ENCODE data around the gene TRPM3. TPM values are rescaled to one million over a fixed set of nuclear protein-coding genes. Genes with fewer than 3 reads are reported as not detected.

The TRPM3 gene
- total and polyA plus RNA-seq, 4 donors: 0.07 to 0.89 (median 0.67) TPM

- no peak for DNase-seq (ENCODE audit: low spot score)
- no peaks in the 10 kb centered on the region for H3K9me3 ChIP-seq (ENCODE audit: control insufficient read depth in 4 of 4, low read length in 3 of 4)
- H3K27ac ChIP-seq (ENCODE audit: low read depth in 1 of 2, low read length in 2 of 2): no peak overlapping the region
- H3K36me3 ChIP-seq (ENCODE audit: control insufficient read depth in 4 of 4, insufficient read depth in 3 of 4, low read depth in 1 of 4, low read length in 3 of 4): no peaks in the 10 kb centered on the region
- H3K27me3 ChIP-seq (ENCODE audit: control insufficient read depth in 4 of 4, insufficient read depth in 4 of 4, low read length in 3 of 4): no peaks in the 10 kb centered on the region
- 92% methylated on average over 17 of the region's 17 CpGs for WGBS
- H3K4me3 ChIP-seq (ENCODE audit: low read depth in 1 of 3, low read length in 3 of 3): no peak overlapping the region
- H3K4me1 ChIP-seq (ENCODE audit: control insufficient read depth in 4 of 4, insufficient read depth in 4 of 4, low read length in 3 of 4): no peaks in the 10 kb centered on the region
- no peak overlapping the region for H3K9ac ChIP-seq (ENCODE audit: low read depth in 1 of 2, low read length in 2 of 2)
- TF ChIP-seq TAF1 (conservative IDR thresholded peaks at IDR 0.05): no peak
- TF ChIP-seq CTCF (IDR thresholded peaks at IDR 0.05; ENCODE audit: low read depth, low read length, missing input control): no peak
- no peak for TF ChIP-seq GABPA (IDR thresholded peaks at IDR 0.05 in 1 of 2, conservative IDR thresholded peaks at IDR 0.05 in 1 of 2)
- TF ChIP-seq FOXA1 (IDR thresholded peaks at IDR 0.05): no peak
These were observed 502.6 kb downstream of the TRPM3 start for GRCh38 chr9:70618784-70619183.

DNA sequence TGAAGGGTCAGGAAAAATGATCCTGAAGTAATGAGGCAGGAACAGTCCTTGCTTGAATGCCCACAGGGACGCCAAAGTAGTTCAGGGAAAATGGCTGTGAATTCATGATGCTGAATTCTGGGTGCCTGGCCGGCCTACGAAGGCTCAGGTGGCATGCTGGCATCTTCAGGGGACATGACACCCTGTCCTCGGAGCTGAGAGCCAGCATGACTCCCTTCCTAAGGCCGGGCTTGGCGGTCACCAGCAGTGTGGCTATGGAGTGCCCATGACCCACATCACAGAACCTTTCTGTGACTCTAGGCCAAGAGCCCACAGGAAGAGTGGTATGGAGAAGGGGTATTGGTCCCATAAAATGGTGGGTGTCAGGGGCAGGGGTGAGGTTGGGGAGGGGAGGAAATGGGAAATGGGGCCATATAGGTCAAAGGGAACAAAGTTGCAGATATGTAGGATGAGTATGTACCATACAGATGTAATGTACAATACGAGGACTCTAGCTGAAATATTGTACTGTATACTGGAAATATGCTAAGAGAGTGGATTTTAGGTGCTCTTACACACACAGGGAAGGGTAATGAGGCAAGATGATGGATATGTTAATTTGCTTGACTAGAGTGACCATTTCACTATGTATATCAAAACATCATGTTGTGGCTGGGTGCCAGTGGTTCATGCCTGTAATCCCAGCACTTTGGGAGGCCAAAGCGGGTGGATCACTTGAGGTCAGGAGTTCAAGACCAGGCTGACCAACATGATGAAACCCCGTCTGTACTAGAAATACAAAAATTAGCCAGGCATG, 504.2 kb downstream of the TRPM3 start:
- Histone ChIP-seq H3K4me1 (ENCODE audit: control insufficient read depth in 4 of 4, insufficient read depth in 4 of 4, low read length in 3 of 4) (no peaks in the 10 kb centered on the region), H3K9me3 (ENCODE audit: control insufficient read depth in 4 of 4, low read length in 3 of 4) (no peaks in the 10 kb centered on the region), H3K27me3 (ENCODE audit: control insufficient read depth in 4 of 4, insufficient read depth in 4 of 4, low read length in 3 of 4) (no peaks in the 10 kb centered on the region), H3K36me3 (ENCODE audit: control insufficient read depth in 4 of 4, insufficient read depth in 3 of 4, low read depth in 1 of 4, low read length in 3 of 4) (no peaks in the 10 kb centered on the region), H3K27ac (ENCODE audit: low read depth in 1 of 2, low read length in 2 of 2) (no peak overlapping the region), H3K4me3 (ENCODE audit: low read depth in 1 of 3, low read length in 3 of 3) (no peak overlapping the region), H3K9ac (ENCODE audit: low read depth in 1 of 2, low read length in 2 of 2) (no peak overlapping the region)
- DNase-seq (ENCODE audit: low spot score): no peak
- WGBS: 94% methylated on average over 9 of the region's 9 CpGs
- no peak for TF ChIP-seq NR2F2 (IDR thresholded peaks at IDR 0.05)
- no peak for TF ChIP-seq RAD21 (IDR thresholded peaks at IDR 0.05)

DNA sequence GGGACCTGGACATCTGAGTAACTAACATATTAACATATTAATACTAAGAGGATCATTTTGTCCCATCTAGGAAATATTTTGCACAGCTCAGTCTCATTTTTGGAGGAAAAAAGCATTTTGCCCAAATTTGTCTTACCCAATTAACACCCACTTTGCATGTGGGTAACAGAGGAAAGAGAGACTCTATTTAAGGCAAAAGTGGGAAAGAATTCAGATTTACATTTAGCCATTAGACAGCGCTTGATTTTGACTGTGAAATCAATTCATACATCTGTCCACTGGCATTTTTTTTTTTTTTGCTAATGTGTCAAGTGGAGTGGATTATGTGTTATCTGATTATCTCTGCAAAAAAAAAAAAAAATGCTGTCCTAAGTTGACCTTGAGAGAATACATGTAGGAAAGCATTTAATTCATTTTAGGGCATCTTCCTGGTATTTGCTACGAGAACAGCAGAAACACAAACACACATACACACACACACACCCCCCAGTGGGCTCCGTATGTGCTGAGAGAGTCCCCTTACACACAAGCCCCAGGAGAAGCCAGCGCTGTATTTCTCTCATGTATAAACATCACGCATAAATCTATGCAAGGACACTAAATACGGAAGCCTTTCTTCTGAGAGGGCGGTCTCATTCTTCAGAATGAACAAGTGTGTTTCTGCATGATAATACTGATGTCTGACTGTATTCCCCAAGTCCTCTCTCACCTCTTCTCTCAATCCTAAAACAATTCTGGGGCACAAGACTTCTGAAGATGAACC, 505.0 kb downstream of the TRPM3 start:
- H3K36me3 ChIP-seq (ENCODE audit: control insufficient read depth in 4 of 4, insufficient read depth in 3 of 4, low read depth in 1 of 4, low read length in 3 of 4): no peaks in the 10 kb centered on the region
- DNase-seq (ENCODE audit: low spot score): no peak
- no peaks in the 10 kb centered on the region for H3K4me1 ChIP-seq (ENCODE audit: control insufficient read depth in 4 of 4, insufficient read depth in 4 of 4, low read length in 3 of 4)
- H3K4me3 ChIP-seq (ENCODE audit: low read depth in 1 of 3, low read length in 3 of 3): no peak overlapping the region
- H3K9ac ChIP-seq (ENCODE audit: low read depth in 1 of 2, low read length in 2 of 2): no peak overlapping the region
- H3K9me3 ChIP-seq (ENCODE audit: control insufficient read depth in 4 of 4, low read length in 3 of 4): no peaks in the 10 kb centered on the region
- no peak overlapping the region for H3K27ac ChIP-seq (ENCODE audit: low read depth in 1 of 2, low read length in 2 of 2)
- WGBS: 95% methylated on average over 7 of the region's 7 CpGs
- no peaks in the 10 kb centered on the region for H3K27me3 ChIP-seq (ENCODE audit: control insufficient read depth in 4 of 4, insufficient read depth in 4 of 4, low read length in 3 of 4)
- TF ChIP-seq ATF3 (IDR thresholded peaks at IDR 0.05) (no peak), MAX (IDR thresholded peaks at IDR 0.05) (no peak), JUND (IDR thresholded peaks at IDR 0.05) (no peak), EGR1 (IDR thresholded peaks at IDR 0.05; ENCODE audit: low read depth in 2 of 2) (no peak), HNF4G (IDR thresholded peaks at IDR 0.05) (no peak), RAD21 (IDR thresholded peaks at IDR 0.05) (no peak), SP1 (IDR thresholded peaks at IDR 0.05) (no peak), FOXA1 (IDR thresholded peaks at IDR 0.05) (no peak), YY1 (IDR thresholded peaks at IDR 0.05) (no peak), CTCF (IDR thresholded peaks at IDR 0.05; ENCODE audit: low read depth, low read length, missing input control) (no peak), NR2F2 (IDR thresholded peaks at IDR 0.05) (no peak)

All from liver (tissue), 9 donors.